ENCODE measurements around the gene KRT5. TPM values are rescaled to one million over a fixed set of nuclear protein-coding genes. Genes with fewer than 3 reads are reported as not detected.

KRT5 gene
- total RNA-seq, 1 donor from 2014 or later, result 1.6 TPM

GRCh38 chr12:52523824-52524223 lies 3.6 kb upstream of the KRT5 start:
- no peak for TF ChIP-seq CTCF (IDR thresholded peaks at IDR 0.05)
- Histone ChIP-seq H3K9me3 (no peaks in the 10 kb centered on the region), H3K27ac (no peak overlapping the region), H3K4me3 (no peak overlapping the region), H3K4me1 (no peaks in the 10 kb centered on the region), H3K36me3 (no peaks in the 10 kb centered on the region), H3K27me3 (no peaks in the 10 kb centered on the region)
- DNase-seq (ENCODE audit: low spot score in 2 of 2), result peak in 1 of 2 donors; percentile 43
- intact Hi-C loops (cut with DNase I), result no loop called here

- peak in 1 of 2 donors; percentile 54 for DNase-seq (ENCODE audit: low spot score in 2 of 2)
- intact Hi-C loops (cut with DNase I), result no loop called here
- no peak for TF ChIP-seq CTCF (IDR thresholded peaks at IDR 0.05)
- no peak overlapping the region for H3K4me3 ChIP-seq
- no peaks in the 10 kb centered on the region for H3K9me3 ChIP-seq
- H3K36me3 ChIP-seq, result no peaks in the 10 kb centered on the region
- H3K27me3 ChIP-seq, result no peaks in the 10 kb centered on the region
- H3K4me1 ChIP-seq, result no peaks in the 10 kb centered on the region
- H3K27ac ChIP-seq, result no peak overlapping the region
Observed at GRCh38 chr12:52522346-52523011, 2.3 kb upstream of the KRT5 start.

GRCh38 chr12:52521568-52522266 lies 1.5 kb upstream of the KRT5 start:
- no peak for TF ChIP-seq CTCF (IDR thresholded peaks at IDR 0.05)
- Histone ChIP-seq H3K4me1 (no peaks in the 10 kb centered on the region), H3K4me3 (no peak overlapping the region), H3K36me3 (no peaks in the 10 kb centered on the region), H3K27me3 (no peaks in the 10 kb centered on the region), H3K27ac (no peak overlapping the region), H3K9me3 (no peaks in the 10 kb centered on the region)
- intact Hi-C loops (cut with DNase I), result no loop called here
- peak in 1 of 2 donors; percentile 45 for DNase-seq (ENCODE audit: low spot score in 2 of 2)

- H3K4me3 ChIP-seq, result no peak overlapping the region
- DNase-seq (ENCODE audit: low spot score in 2 of 2), result peak in 1 of 2 donors; percentile 48
- H3K36me3 ChIP-seq, result no peaks in the 10 kb centered on the region
- no peaks in the 10 kb centered on the region for H3K27me3 ChIP-seq
- no peaks in the 10 kb centered on the region for H3K4me1 ChIP-seq
- intact Hi-C loops (cut with DNase I), result no loop called here
- TF ChIP-seq CTCF (IDR thresholded peaks at IDR 0.05), result no peak
- no peaks in the 10 kb centered on the region for H3K9me3 ChIP-seq
- H3K27ac ChIP-seq, result no peak overlapping the region
Observed at GRCh38 chr12:52521175-52521567, 977 bp upstream of the KRT5 start.

- DNase-seq (ENCODE audit: low spot score in 2 of 2), result no peak
- TF ChIP-seq CTCF (IDR thresholded peaks at IDR 0.05), result no peak
- Histone ChIP-seq H3K9me3 (no peaks in the 10 kb centered on the region), H3K36me3 (no peaks in the 10 kb centered on the region), H3K4me1 (no peaks in the 10 kb centered on the region), H3K4me3 (no peak overlapping the region), H3K27me3 (no peaks in the 10 kb centered on the region), H3K27ac (no peak overlapping the region)
- intact Hi-C loops (cut with DNase I), result no loop called here
Observed at GRCh38 chr12:52519387-52519703, 849 bp downstream of the KRT5 start.
